Right lobe of liver (tissue), 6 donors: ENCODE results near the gene NPIPB8. TPM values are rescaled to one million over a fixed set of nuclear protein-coding genes. Genes with fewer than 3 reads are reported as not detected.
"Not testable (repeated sequence)": the region's sequence is repeated elsewhere in the genome, so short reads cannot be mapped to it uniquely, and the experiment has no call there.

ENCODE experiments used
- ATAC-seq, 4 donors: fragments of 200-7000 bp; cut with Tn5 transposase; one replicate each; pipeline ENCODE4 v1.9.1; 2020; ENCODE audit warnings: mild to moderate bottlenecking in 4 of 4, moderate library complexity in 4 of 4
- DNase-seq, 3 donors: peaks; one replicate each; pipeline ENCODE4 v3.0.0-alpha.2; 2020
- H3K27ac ChIP-seq, 3 donors: fragments of 200-600 bp; one replicate each; pipeline ENCODE4 v1.8.0; 2022
- H3K27me3 ChIP-seq, 2 donors: fragments of 200-600 bp; one replicate each; pipeline ENCODE4 v1.8.0; 2022
- H3K36me3 ChIP-seq, 4 donors: fragments of 200-600 bp; sonication (generic) in 1 of 4; one replicate each; pipeline versions ENCODE4 v1.5.1 to v1.8.0; 2017 to 2022; ENCODE audit warnings: control low read depth in 1 of 4
- H3K4me1 ChIP-seq, 4 donors: fragments of 200-600 bp; sonication (generic) in 1 of 4; one replicate each; pipeline versions ENCODE4 v1.5.1 to v1.8.0; 2017 to 2022; ENCODE audit warnings: control low read depth in 1 of 4
- H3K4me3 ChIP-seq, 3 donors: fragments of 200-600 bp; one replicate each; pipeline ENCODE4 v1.8.0; 2022
- H3K9me3 ChIP-seq, 4 donors: fragments of 200-600 bp; sonication (generic) in 1 of 4; one replicate each; pipeline versions ENCODE4 v1.5.1 to v1.8.0; 2017 to 2022; ENCODE audit warnings: control low read depth in 1 of 4
- CTCF ChIP-seq, 4 donors: fragments of 200-600 bp in 3 of 4; fragments of 450-650 bp in 1 of 4; IDR thresholded peaks; one replicate each; pipeline versions ENCODE4 v1.5.1 to v1.8.0; 2016 to 2022; ENCODE audit warnings: antibody characterized with exemption in 4 of 4, mild to moderate bottlenecking in 2 of 4
- POLR2A ChIP-seq: fragments of 450-650 bp; IDR thresholded peaks from one replicate; pipeline ENCODE4 v1.6.1; 2017; ENCODE audit warnings: antibody characterized with exemption, mild to moderate bottlenecking
- WGBS: methylation state at CpG from one replicate; pipeline ENCODE4 v1.1.6; 2018; ENCODE audit warnings: low coverage, low lambda C conversion rate; ENCODE audit not compliant: insufficient coverage; ENCODE audit errors: missing lambda C conversion rate; 5-methylcytosine and 5-hydroxymethylcytosine counted together
- intact Hi-C, 2 donors: fragments of 100-400 bp; cut with DNase I; formaldehyde crosslinking; loops; one replicate each; pipeline versions ENCODE4 v1.11.2 to v1.14.1; 2022
- long read RNA-seq: library from polyadenylated mRNA; unstranded; transcript quantifications from one replicate; pipeline ENCODE4 v2.0.0, GENCODE V29; 2019
- total RNA-seq, 6 experiments: library from RNA; depleted of rRNA in 2 of 6; stranded (reverse); fragments of >200 nt in 2 of 6; fragmentation: NEBNext Ultra II Directional in 3 of 6; extraction: Animal tissue kit (Norgen Biotek cat#: 25700) in 3 of 6; gene quantifications; one replicate each; pipeline versions ENCODE4 v1.1.0 to v1.2.4, GENCODE V29; 2016 to 2023
- donor health status: DM: no; HTN: yes; CAD: no.
- donor health status: DM: no; HTN: no; CAD: no.
- donor health status: DM: no; HTN: no; CAD: no.
- donor health status: DM: no; HTN: yes; CAD: no.
- donor health status: DM: no; HTN: yes; CAD: no.

The NPIPB8 gene
- 1 to 10 TPM in 1 of 6 experiments, under 1 TPM in 2, not detected in 3; 0.89 to 2.1 (median 0.93) TPM for total RNA-seq
- long read RNA-seq = 0 reads

- H3K9me3 ChIP-seq, H3K27ac ChIP-seq, DNase-seq, ATAC-seq, H3K27me3 ChIP-seq, intact Hi-C loops, H3K4me1 ChIP-seq, H3K4me3 ChIP-seq, H3K36me3 ChIP-seq: not testable (repeated sequence)
- WGBS = no CpG with 5 or more reads among the region's 1 CpG
Measured at GRCh38 chr16:28637765-28638164, at the start of gene NPIPB8. TSS of gene NPIPB8 (plus strand) at chr16:28638065. CDS start at chr16:28638361, 296 bp downstream.

GRCh38 chr16:28589069-28589468 is 48.8 kb upstream of the NPIPB8 start:
- Histone ChIP-seq H3K27me3 (no peaks in the 10 kb centered on the region), H3K4me3 (no peak overlapping the region), H3K36me3 (peaks cover 0 to 55% (median 20%) of the 10 kb centered on the region in 4 donors), H3K4me1 (no peaks in the 10 kb centered on the region), H3K27ac (no peak overlapping the region), H3K9me3 (no peaks in the 10 kb centered on the region)
- no peak for DNase-seq
- TF ChIP-seq CTCF (IDR thresholded peaks at IDR 0.05) = no peak
- intact Hi-C loops = no loop called here
- WGBS = 95% methylated on average over 6 of the region's 8 CpGs
- no peak for ATAC-seq

- no peak overlapping the region for H3K4me3 ChIP-seq
- WGBS = no CpG with 5 or more reads among the region's 13 CpGs
- H3K4me1 ChIP-seq = peaks cover 0 to 1% (median 0%) of the 10 kb centered on the region in 4 donors
- DNase-seq = no peak
- no peak for TF ChIP-seq CTCF (IDR thresholded peaks at IDR 0.05)
- no peak for TF ChIP-seq POLR2A
- intact Hi-C loops = no loop called here
- peak in 1 of 4 donors; percentile 8 for ATAC-seq
- no peak overlapping the region for H3K27ac ChIP-seq
- H3K9me3 ChIP-seq = no peaks in the 10 kb centered on the region
- peaks cover 0 to 53% (median 20%) of the 10 kb centered on the region in 4 donors for H3K36me3 ChIP-seq
- no peaks in the 10 kb centered on the region for H3K27me3 ChIP-seq
Measured at GRCh38 chr16:28589930-28590329, 47.9 kb upstream of the NPIPB8 start.

- peaks cover 0 to 5% (median 0%) of the 10 kb centered on the region in 4 donors for H3K4me1 ChIP-seq
- TF ChIP-seq CTCF (IDR thresholded peaks at IDR 0.05) (no peak), POLR2A (no peak)
- intact Hi-C loops = no loop called here
- 80% methylated on average over 1 of the region's 22 CpGs for WGBS
- H3K27ac ChIP-seq = no peak overlapping the region
- no peaks in the 10 kb centered on the region for H3K27me3 ChIP-seq
- ATAC-seq = no peak
- no peak for DNase-seq
- peaks cover 0 to 45% (median 17%) of the 10 kb centered on the region in 4 donors for H3K36me3 ChIP-seq
- no peaks in the 10 kb centered on the region for H3K9me3 ChIP-seq
- H3K4me3 ChIP-seq = no peak overlapping the region
Measured at GRCh38 chr16:28590384-28591340, 47.2 kb upstream of the NPIPB8 start.

GRCh38 chr16:28591355-28591754 is 46.5 kb upstream of the NPIPB8 start:
- TF ChIP-seq POLR2A (no peak), CTCF (IDR thresholded peaks at IDR 0.05) (no peak)
- peaks cover 0 to 40% (median 17%) of the 10 kb centered on the region in 4 donors for H3K36me3 ChIP-seq
- WGBS = 83% methylated on average over 1 of the region's 6 CpGs

More at GRCh38 chr16:28591355-28591754, 46.5 kb upstream of the NPIPB8 start:
- H3K9me3 ChIP-seq = no peaks in the 10 kb centered on the region
- peaks cover 0 to 5% (median 0%) of the 10 kb centered on the region in 4 donors for H3K4me1 ChIP-seq
- intact Hi-C loops = no loop called here
- no peak overlapping the region for H3K27ac ChIP-seq
- H3K27me3 ChIP-seq = no peaks in the 10 kb centered on the region
- DNase-seq (peak in 1 of 3 donors; percentile 13), ATAC-seq (no peak)
- no peak overlapping the region for H3K4me3 ChIP-seq
